Activated CD4-positive, alpha-beta T cell treated with anti-CD3 and anti-CD28 coated beads, Interleukin-2, amount 10 ng/mL, durations not matched to agents 24 days and 14 days (primary cell): ENCODE measurements around the gene AK8. TPM values are rescaled to one million over a fixed set of nuclear protein-coding genes. Genes with fewer than 3 reads are reported as not detected.

Source experiments
- DNase-seq: peaks from one replicate; pipeline ENCODE4 v3.0.0; 2022
- H3K27ac Mint-ChIP-seq: one replicate; pipeline ENCODE4 v1.8.0; 2022; ENCODE audit warnings: mild to moderate bottlenecking, mixed read lengths
- H3K27me3 Mint-ChIP-seq: one replicate; pipeline ENCODE4 v1.8.0; 2022; ENCODE audit warnings: mixed read lengths
- H3K36me3 Mint-ChIP-seq: one replicate; pipeline ENCODE4 v1.8.0; 2022; ENCODE audit warnings: low read depth, mild to moderate bottlenecking, mixed read lengths
- H3K4me1 Mint-ChIP-seq: one replicate; pipeline ENCODE4 v1.8.0; 2021; ENCODE audit warnings: mixed read lengths
- H3K4me3 Mint-ChIP-seq: one replicate; pipeline ENCODE4 v1.8.0; 2022; ENCODE audit warnings: mild to moderate bottlenecking, moderate library complexity, mixed read lengths
- H3K9me3 Mint-ChIP-seq: one replicate; pipeline ENCODE4 v1.8.0; 2021; ENCODE audit warnings: mixed read lengths
- intact Hi-C: fragments of 100-400 bp; cut with micrococcal nuclease; formaldehyde crosslinking; loops from one replicate; pipeline ENCODE4 v1.15.1; 2023
- total RNA-seq: library from RNA; stranded (reverse); gene quantifications from 2 replicates; pipeline ENCODE4 v1.2.3, GENCODE V29; 2022

AK8 gene
- total RNA-seq, 1 donor from 2014 or later: not detected

DNA sequence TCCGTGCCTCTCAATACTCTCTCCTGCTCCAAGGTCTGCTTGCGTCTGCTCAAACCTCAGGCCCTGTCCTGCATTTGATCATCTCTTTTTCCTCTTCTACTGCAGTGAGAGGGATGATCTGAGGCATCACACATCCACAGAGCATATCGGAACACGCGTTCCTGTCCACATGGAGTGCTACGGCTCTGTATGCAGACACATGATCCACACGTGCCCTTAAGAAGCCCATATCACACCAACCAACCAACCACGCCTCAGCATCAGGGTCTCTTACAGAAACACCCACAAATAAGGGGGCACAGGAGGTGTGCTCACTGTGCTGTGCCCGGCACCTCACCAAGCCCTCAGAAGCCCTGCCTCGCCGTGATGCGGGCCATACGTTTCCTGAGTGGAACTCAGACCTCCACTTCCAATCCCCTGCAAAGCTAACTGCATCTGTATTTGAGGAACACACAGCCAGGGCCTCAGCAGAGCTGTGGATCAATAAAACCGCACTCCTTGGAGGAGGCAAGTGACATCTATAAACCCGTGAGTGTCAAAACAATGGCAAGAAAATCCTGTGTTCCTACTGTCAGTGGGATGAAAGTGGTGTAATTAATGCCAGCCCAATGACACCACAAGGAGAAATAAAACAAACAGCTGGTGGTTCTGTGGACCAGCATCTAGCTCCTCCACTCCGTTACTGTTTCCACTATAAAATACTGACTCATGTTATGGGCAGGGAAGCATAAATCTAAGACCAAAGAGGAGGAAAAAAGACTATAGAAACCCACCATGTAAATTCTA is 40.4 kb downstream of the AK8 start:
- Mint-ChIP-seq H3K4me1 (no peaks in the 10 kb centered on the region), H3K27ac (no peak overlapping the region), H3K9me3 (no peaks in the 10 kb centered on the region), H3K36me3 (no peaks in the 10 kb centered on the region), H3K4me3 (no peak overlapping the region), H3K27me3 (no peaks in the 10 kb centered on the region)
- intact Hi-C loops: no loop called here
- DNase-seq: no peak

DNA sequence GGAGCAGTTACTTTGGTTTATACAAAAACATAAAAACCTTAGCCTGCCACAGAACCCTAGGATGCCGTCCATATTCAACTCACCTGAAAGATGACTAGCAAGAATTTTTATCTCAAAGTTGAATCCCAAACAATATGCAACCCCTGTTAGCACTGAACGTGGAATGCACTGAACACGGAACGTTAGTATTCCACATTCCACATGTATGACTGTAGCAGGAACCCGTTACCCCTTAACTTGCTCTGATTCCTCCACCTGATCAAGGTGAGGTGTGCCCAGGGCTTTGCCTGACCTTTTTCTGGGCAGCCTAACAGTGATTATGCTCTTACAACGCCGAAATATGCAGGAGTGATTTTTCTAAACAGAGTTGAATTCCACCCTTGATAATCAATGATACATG is 43.7 kb downstream of the AK8 start:
- no peak for DNase-seq
- H3K27me3 Mint-ChIP-seq: peaks cover 4% of the 10 kb centered on the region
- intact Hi-C loops: no loop called here
- no peaks in the 10 kb centered on the region for H3K9me3 Mint-ChIP-seq
- no peaks in the 10 kb centered on the region for H3K4me1 Mint-ChIP-seq
- no peak overlapping the region for H3K27ac Mint-ChIP-seq
- H3K36me3 Mint-ChIP-seq: no peaks in the 10 kb centered on the region
- no peak overlapping the region for H3K4me3 Mint-ChIP-seq

DNA sequence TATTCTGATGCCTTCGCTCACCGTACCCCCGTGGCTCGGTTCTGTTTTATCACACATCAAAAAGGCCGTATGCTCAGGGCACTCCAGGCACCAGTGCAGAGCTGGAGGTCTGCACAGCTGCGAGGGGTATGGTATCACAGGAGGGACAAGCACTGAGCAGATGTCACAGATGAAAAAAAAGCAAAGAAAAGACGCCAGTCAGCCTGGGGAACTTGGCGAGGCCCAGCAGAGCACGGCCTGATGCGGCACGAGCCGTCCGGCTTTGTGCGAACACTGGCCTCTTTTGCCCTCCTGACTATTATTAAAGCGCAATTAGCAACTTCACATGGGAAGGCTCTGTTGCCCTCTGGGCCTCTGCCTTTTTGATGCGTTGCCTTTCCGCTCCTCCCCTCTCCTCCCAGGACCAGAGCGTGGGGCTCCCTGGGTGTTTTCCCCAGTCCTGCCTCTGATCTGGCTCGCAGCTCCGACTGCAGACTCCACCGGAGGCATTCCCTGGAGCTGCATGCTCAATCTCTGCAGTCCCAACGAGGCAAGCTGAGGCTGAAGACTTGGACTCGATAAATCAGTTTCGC is 44.4 kb downstream of the AK8 start:
- H3K4me1 Mint-ChIP-seq: no peaks in the 10 kb centered on the region
- DNase-seq: no peak
- H3K27ac Mint-ChIP-seq: no peak overlapping the region
- intact Hi-C loops: no loop called here
- H3K4me3 Mint-ChIP-seq: no peak overlapping the region
- peaks cover 6% of the 10 kb centered on the region for H3K27me3 Mint-ChIP-seq
- no peaks in the 10 kb centered on the region for H3K9me3 Mint-ChIP-seq
- no peaks in the 10 kb centered on the region for H3K36me3 Mint-ChIP-seq

DNA sequence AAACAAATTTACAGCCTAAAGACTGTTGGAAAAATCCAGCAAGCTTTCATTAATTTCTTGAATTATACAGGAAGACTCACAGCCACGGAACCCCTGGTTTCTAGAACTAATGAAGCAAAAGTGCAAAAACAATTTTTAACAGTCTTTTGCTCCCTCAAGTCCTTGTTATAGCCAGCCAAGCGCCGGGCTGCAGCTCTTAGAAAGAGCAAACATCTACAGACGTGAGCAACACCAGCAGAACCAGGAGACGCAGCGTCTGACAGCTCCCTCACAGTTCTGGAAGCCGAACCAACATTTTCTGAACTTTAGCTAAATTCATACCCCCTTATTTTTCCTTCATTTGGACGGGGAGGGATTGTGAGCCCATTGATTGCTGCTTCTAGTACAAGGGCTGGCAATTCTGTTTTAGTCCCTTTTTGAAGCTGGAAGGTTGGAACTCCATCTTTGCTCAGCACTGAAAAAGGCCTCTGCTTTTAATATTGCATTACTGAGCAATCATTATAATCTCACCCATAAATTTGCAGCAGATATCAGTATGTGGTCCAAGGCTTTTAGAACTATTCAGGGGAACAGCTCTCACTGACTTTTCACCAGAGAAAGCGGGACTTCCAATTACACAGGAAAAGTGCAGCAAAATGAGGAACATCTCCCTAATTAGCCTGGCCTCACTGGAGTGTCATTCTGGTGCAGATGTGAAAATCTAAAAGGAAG is 45.8 kb downstream of the AK8 start:
- Mint-ChIP-seq H3K27ac (no peak overlapping the region), H3K9me3 (no peaks in the 10 kb centered on the region), H3K36me3 (no peaks in the 10 kb centered on the region), H3K4me1 (no peaks in the 10 kb centered on the region), H3K4me3 (no peak overlapping the region), H3K27me3 (peaks cover 6% of the 10 kb centered on the region)
- intact Hi-C loops: no loop called here
- no peak for DNase-seq

DNA sequence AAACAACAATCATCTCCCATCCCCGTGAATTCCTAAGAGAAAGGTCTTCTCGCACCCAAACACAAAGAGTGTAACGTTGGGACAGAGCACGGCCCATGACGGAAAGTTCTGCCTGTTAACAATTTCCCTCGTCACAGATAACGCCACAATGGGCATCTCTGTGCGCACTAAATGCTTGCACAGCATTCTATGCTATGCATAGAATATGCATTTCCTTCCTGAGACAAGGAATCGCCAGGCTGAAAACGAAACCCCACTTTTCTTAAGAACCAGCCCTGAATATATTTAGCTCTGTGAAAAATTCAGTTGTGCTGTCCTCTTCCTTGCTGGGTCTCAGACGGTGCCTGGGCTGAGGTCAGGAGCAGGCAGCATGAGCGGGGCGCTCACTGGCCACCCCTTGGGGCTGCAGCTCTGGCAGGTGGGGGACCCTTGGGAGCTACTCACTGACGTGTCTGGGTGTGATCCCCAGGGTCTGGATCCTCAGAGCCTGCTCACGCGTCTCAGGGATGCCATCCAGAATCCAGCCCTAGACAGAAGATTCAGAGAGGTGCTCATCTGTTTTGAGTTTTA is 49.8 kb downstream of the AK8 start:
- H3K4me3 Mint-ChIP-seq: no peak overlapping the region
- intact Hi-C loops: no loop called here
- H3K36me3 Mint-ChIP-seq: no peaks in the 10 kb centered on the region
- H3K27me3 Mint-ChIP-seq: peaks cover 17% of the 10 kb centered on the region
- no peaks in the 10 kb centered on the region for H3K4me1 Mint-ChIP-seq
- no peak overlapping the region for H3K27ac Mint-ChIP-seq
- no peaks in the 10 kb centered on the region for H3K9me3 Mint-ChIP-seq
- no peak for DNase-seq

DNA sequence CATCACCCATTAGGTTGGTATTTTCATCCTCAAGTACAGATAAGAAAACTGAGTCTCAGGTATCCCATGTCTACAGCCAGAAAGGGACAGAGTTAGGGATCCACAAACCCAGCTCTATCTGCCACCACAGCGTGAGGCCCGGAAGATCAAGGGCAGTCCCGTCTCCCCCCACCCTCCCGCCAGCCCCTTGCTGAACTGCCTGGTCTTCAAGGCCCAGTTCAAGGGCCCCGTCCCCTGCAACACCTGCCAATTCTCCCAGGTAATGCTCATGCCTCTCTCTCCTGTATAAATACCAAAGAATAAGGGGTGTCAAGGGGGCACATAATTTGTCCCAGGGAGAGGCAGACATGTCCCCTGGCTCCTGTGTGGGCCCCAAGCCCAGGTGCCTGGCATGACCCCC is 50.7 kb downstream of the AK8 start:
- H3K36me3 Mint-ChIP-seq: no peaks in the 10 kb centered on the region
- H3K4me1 Mint-ChIP-seq: no peaks in the 10 kb centered on the region
- no peak for DNase-seq
- no peak overlapping the region for H3K27ac Mint-ChIP-seq
- no peak overlapping the region for H3K4me3 Mint-ChIP-seq
- H3K9me3 Mint-ChIP-seq: no peaks in the 10 kb centered on the region
- intact Hi-C loops: no loop called here
- H3K27me3 Mint-ChIP-seq: peaks cover 22% of the 10 kb centered on the region

DNA sequence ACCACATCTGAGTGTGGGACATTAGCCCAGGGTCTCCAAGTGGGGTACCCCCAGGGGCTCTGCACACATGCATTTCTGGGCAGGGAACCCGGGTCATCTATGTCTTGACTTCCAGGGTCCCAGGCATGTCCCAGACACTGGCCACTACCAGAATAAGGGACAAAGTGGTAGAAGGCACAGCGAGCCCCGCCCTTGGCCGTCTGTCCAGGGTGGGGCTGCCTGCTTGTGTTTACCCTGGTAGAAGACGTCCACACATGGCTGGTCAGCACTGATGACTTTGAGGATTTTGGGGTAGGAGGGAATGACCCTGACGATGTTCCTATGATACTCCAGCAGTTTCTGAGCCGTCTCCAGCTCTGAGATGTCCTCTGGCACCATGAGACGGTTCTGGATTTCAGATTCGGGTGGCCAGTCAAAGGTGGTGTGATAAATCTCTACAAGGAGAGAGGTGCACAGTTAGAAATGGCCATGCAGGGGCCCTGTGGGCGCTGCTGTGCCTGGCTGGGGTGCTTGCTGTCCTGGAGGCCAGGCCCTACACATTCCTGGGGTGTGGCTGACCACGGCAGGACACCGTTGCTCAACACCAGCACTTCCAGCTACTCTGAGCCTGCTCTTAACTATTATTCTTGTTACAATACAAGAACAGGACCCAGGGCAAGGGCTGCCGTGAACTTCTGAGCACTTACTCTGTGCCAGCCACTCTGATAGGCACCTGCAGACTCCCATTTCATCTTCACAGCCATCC is 51.3 kb downstream of the AK8 start:
- intact Hi-C loops: no loop called here
- Mint-ChIP-seq H3K4me1 (no peaks in the 10 kb centered on the region), H3K4me3 (no peak overlapping the region), H3K27me3 (peaks cover 23% of the 10 kb centered on the region), H3K9me3 (no peaks in the 10 kb centered on the region), H3K27ac (no peak overlapping the region), H3K36me3 (no peaks in the 10 kb centered on the region)
- no peak for DNase-seq

DNA sequence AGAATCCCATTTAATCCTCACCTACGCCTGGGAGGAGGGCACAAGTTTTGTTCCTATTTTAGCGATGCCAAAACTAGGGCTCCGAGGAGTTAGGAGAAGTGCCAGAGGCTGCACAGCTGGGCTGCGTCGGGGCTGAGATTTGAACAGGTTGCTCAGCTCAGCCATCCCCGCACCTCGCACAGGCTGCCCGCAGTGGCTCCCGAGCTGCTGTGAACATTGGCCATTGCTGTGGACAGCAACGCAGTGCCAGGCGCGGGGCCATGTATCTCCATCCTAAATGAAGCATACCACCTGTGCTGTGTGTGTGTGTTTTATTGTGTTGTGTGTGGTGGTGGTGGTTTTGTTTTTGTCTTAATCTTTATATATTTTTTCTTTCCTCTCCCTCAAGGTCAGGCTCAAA is 52.0 kb downstream of the AK8 start:
- Mint-ChIP-seq H3K4me1 (no peaks in the 10 kb centered on the region), H3K27me3 (peaks cover 24% of the 10 kb centered on the region), H3K9me3 (no peaks in the 10 kb centered on the region), H3K36me3 (no peaks in the 10 kb centered on the region), H3K27ac (no peak overlapping the region), H3K4me3 (no peak overlapping the region)
- no peak for DNase-seq
- intact Hi-C loops: no loop called here

DNA sequence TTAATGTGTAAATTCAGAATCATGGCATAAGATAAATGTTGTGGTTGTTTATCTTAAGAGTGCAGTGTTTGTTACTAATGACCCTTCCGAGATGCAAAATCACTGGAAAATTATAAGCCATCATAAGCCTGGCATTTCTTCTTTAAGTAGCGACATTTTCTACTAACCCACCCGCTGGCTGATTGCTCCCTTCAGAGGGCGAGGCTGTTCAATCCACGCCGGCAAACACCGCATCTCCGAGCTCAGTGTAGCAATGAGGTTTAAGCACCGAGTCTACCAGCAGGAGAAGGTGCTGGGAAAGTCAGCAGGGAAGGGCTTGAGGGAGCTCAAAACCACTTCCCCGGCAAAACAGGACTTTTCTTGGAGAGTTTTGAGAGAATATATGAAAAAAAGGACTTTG is 52.7 kb downstream of the AK8 start:
- intact Hi-C loops: no loop called here
- peaks cover 31% of the 10 kb centered on the region for H3K27me3 Mint-ChIP-seq
- no peak for DNase-seq
- no peak overlapping the region for H3K27ac Mint-ChIP-seq
- no peak overlapping the region for H3K4me3 Mint-ChIP-seq
- no peaks in the 10 kb centered on the region for H3K9me3 Mint-ChIP-seq
- no peaks in the 10 kb centered on the region for H3K4me1 Mint-ChIP-seq
- no peaks in the 10 kb centered on the region for H3K36me3 Mint-ChIP-seq

DNA sequence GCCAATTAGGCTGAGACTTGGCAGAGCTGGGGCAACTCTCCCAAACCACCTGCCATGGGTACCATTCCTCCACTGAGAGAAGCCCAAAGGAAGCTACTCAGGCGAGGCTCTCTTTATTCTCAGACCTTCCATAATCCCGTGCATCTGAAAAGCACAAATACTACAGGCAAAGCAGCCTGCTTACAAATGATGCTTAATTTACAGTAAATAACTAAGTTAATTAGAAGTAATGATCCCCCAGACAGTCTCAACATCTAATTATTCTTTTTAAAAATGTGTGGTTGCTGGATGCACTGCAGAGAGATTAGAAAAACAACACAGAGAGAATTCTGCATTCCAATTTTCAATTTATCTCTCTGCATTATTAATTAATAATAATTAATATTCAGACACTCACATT is 53.1 kb downstream of the AK8 start:
- intact Hi-C loops: no loop called here
- peaks cover 33% of the 10 kb centered on the region for H3K27me3 Mint-ChIP-seq
- no peaks in the 10 kb centered on the region for H3K36me3 Mint-ChIP-seq
- H3K27ac Mint-ChIP-seq: no peak overlapping the region
- no peaks in the 10 kb centered on the region for H3K9me3 Mint-ChIP-seq
- DNase-seq: no peak
- H3K4me3 Mint-ChIP-seq: no peak overlapping the region
- no peaks in the 10 kb centered on the region for H3K4me1 Mint-ChIP-seq

DNA sequence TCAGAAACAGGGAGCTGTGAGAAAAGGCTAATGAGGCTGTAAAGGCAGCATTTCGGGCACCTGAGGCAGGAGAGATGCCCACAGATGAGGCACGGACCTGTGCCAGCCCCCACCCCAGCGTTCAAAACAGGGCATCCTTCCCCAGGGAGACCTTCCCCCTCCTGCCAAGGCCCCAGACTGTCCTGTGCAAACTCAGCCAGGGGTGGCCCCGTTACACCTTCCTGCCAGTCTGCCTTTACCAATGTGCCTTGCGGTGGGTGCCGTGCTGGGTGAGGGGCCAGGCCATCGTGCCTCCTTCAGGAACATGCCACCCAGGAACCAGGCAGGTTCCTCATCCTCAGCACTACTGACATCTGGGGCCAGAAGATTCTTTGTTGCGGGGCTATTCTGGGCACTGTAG is 53.9 kb downstream of the AK8 start:
- intact Hi-C loops: no loop called here
- H3K4me1 Mint-ChIP-seq: no peaks in the 10 kb centered on the region
- DNase-seq: no peak
- H3K27ac Mint-ChIP-seq: no peak overlapping the region
- no peak overlapping the region for H3K4me3 Mint-ChIP-seq
- H3K27me3 Mint-ChIP-seq: peaks cover 37% of the 10 kb centered on the region
- H3K9me3 Mint-ChIP-seq: no peaks in the 10 kb centered on the region
- no peaks in the 10 kb centered on the region for H3K36me3 Mint-ChIP-seq

DNA sequence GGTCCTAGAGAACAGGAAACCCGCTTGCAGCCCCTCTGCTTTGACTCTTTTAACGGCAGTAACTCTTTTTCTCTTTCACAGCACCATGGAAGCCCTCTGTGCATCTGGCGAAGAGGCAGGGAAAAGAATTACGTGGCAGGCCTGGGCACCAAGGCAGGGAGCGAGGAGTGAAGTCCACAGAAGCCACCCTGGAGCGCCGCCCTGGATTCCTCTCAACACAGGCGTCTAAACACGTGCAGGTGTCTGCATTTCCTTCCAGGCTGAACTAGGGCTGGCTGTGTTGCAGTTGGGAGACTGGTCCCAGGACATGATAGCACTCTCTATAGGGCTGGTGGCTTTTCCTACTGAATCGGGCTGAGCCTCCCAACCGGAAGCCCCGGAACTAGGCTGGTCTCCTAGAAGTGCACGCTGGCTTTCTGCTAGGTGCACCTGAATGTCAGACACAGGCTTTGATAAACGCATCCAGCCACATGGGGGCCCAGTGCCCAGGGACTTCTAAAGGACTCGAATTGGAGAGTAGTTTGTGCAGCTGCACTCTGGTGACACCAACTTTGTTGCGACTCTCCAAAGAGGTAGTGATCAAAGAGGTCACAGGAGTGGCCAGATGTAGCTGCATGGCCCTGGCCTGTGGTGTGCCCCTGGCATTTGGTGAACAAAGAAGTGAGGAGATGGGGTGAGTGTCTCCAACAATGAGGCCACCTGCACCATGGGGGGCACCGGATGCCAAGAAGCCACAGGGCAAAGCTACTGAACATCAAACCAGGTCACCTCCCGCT is 54.5 kb downstream of the AK8 start:
- Mint-ChIP-seq H3K9me3 (no peaks in the 10 kb centered on the region), H3K4me1 (no peaks in the 10 kb centered on the region), H3K27me3 (peaks cover 37% of the 10 kb centered on the region), H3K27ac (no peak overlapping the region), H3K4me3 (no peak overlapping the region), H3K36me3 (no peaks in the 10 kb centered on the region)
- intact Hi-C loops: no loop called here
- no peak for DNase-seq

DNA sequence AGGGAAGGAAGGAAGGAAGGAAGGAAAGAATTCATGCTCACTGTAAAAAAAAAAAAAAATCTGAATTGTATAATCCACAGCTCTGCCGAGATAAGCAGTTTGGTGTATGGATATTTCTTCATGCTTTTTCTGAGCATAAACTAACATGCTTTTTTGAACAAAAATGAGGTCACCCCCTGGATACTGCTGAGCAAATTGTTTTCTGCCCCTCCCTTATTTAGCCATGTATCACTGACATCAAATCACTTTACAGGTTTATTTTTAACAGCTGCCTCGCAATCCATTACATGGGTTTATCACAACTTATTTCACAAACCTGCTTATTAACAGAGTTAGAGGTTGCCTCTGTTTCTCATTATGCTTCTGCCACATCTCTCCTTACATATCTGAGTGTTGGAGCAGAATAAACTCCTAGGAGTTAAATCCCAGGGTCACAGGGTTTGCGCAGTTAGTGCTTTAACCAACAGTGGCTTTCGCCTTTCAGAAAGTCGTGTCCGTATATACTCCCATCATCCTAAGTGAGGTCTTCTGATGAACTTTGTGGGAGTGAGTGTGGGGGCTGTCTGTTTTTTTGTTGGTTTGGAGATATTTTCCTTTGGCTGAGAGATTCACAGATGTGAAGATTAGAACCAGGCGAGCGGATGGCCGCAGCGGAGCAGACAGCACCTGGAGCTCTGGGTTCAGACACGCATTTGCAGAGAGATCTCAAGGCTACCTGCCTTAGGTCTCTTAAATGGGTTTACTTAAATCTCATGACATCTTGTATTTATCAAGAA is 57.7 kb downstream of the AK8 start:
- Mint-ChIP-seq H3K27me3 (peaks cover 51% of the 10 kb centered on the region), H3K4me3 (no peak overlapping the region), H3K27ac (no peak overlapping the region), H3K36me3 (no peaks in the 10 kb centered on the region), H3K9me3 (no peaks in the 10 kb centered on the region), H3K4me1 (no peaks in the 10 kb centered on the region)
- DNase-seq: no peak
- intact Hi-C loops: no loop called here
